ENCODE data around the gene KRT38. TPM values are rescaled to one million over a fixed set of nuclear protein-coding genes. Genes with fewer than 3 reads are reported as not detected.

Gene KRT38
- total RNA-seq (2021): not detected in 2 replicates
- long read RNA-seq: 0 reads

DNA sequence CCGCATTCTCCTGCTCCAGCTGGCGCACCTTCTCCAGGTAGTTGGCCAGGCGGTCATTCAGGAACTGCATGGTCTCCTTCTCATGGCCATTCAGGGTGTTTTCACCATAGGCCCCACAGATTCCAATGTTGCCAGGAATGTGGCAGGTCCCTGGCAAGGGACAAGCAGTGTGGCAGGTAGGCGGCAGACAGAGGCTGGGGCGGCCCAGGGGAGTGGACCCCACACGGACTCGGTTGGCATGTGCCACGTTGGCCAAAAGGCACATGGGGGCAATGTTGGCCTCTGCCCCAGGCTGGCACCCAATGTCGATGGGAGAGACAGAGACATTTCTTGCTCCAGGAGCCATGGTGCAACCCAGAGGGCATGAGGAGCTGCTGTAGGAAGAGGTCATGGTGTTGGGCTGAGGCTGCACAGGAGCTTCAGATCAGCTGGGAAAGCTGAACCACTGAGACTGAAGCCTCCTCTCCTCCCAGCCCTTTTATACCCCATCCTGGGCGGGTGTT lies at the start of gene KRT38:
Gene KRT38 (minus strand): TSS at position 453 of the 503 bp plus-strand sequence. CDS start 62 bp downstream, at position 391.
- Histone ChIP-seq H4K8ac (replicated peaks; ENCODE audit: insufficient read length, low read depth, low read length) (no peak within 1 kb of the TSS), H4K20me1 (ENCODE audit: control insufficient read depth, insufficient read depth, insufficient read length) (no peaks in the 10 kb centered on the region), H3K79me1 (ENCODE audit: insufficient read depth, low read depth, low read length, poor library complexity, severe bottlenecking) (no peaks in the 10 kb centered on the region), H3K27ac (ENCODE audit: insufficient read length, low read depth, low read length) (no peak within 1 kb of the TSS), H3T11ph (ENCODE audit: low read length) (no peak within 1 kb of the TSS), H3K27me3 (ENCODE audit: insufficient read depth, low read length) (no peaks in the 10 kb centered on the region), H4K5ac (ENCODE audit: insufficient read length, low read depth, low read length) (no peak within 1 kb of the TSS), H2BK20ac (ENCODE audit: low read depth, low read length, poor library complexity, severe bottlenecking) (no peak within 1 kb of the TSS), H2BK5ac (ENCODE audit: insufficient read length, low read length) (no peak within 1 kb of the TSS), H3K23me2 (ENCODE audit: insufficient read length, low read depth, low read length, poor library complexity, severe bottlenecking) (no peaks in the 10 kb centered on the region), H3K56ac (ENCODE audit: insufficient read length, low read depth, low read length) (no peak within 1 kb of the TSS), H2BK120ac (ENCODE audit: low read depth, low read length, poor library complexity, severe bottlenecking) (no peak within 1 kb of the TSS), H3K4me1 (ENCODE audit: insufficient read depth, low read length) (no peaks in the 10 kb centered on the region), H3K18ac (ENCODE audit: insufficient read length, low read depth, low read length) (no peak within 1 kb of the TSS), H2BK12ac (ENCODE audit: insufficient read length, low read depth, low read length) (no peak within 1 kb of the TSS), H3K4ac (ENCODE audit: low read depth, low read length) (no peak within 1 kb of the TSS), H3K9ac (ENCODE audit: extremely low read depth, insufficient read length, low read length) (no peak within 1 kb of the TSS), H2AK5ac (ENCODE audit: insufficient read length, low read length) (no peak within 1 kb of the TSS), H3K4me2 (ENCODE audit: insufficient read depth, insufficient read length, low read length) (no peak within 1 kb of the TSS), H3K79me2 (ENCODE audit: insufficient read depth, low read length) (no peaks in the 10 kb centered on the region), H2AFZ (ENCODE audit: low read length) (no peak within 1 kb of the TSS), H3K23ac (ENCODE audit: insufficient read length, low read depth, low read length) (no peak within 1 kb of the TSS), H3K9me3 (ENCODE audit: control insufficient read depth, low read depth, low read length) (no peaks in the 10 kb centered on the region), H3K14ac (ENCODE audit: insufficient read depth, low read length) (no peak within 1 kb of the TSS), H4K91ac (ENCODE audit: insufficient read length, low read depth, low read length) (no peak within 1 kb of the TSS), H2BK15ac (ENCODE audit: low read depth, low read length) (no peak within 1 kb of the TSS)
- H3K4me3 Mint-ChIP-seq: no peak within 1 kb of the TSS; a peak in 1 of 5 replicates
- H3K9me3 Mint-ChIP-seq: no peaks in the 10 kb centered on the region; a peak in 1 of 5 replicates
- no peaks in the 10 kb centered on the region; a peak in 1 of 7 replicates for H3K36me3 Mint-ChIP-seq (ENCODE audit: insufficient read depth in 1 of 3, low read depth in 3 of 3)
- H3K4me1 Mint-ChIP-seq: peaks cover 6% of the 10 kb centered on the region in 2 experiments
- TF ChIP-seq CTCF (conservative IDR thresholded peaks at IDR 0.05): no peak
- H3K27me3 Mint-ChIP-seq (ENCODE audit: low read depth): peaks cover 24% of the 10 kb centered on the region
- H3K27ac Mint-ChIP-seq: no peak within 1 kb of the TSS
- DNase-seq: no peak
- no CpG with 5 or more reads among the region's 10 CpGs for WGBS (ENCODE audit: extremely low coverage, insufficient read length, low lambda C conversion rate)

All from H9 (cell line).